Measurements from ENCODE around the gene EPS8L3.

DNA sequence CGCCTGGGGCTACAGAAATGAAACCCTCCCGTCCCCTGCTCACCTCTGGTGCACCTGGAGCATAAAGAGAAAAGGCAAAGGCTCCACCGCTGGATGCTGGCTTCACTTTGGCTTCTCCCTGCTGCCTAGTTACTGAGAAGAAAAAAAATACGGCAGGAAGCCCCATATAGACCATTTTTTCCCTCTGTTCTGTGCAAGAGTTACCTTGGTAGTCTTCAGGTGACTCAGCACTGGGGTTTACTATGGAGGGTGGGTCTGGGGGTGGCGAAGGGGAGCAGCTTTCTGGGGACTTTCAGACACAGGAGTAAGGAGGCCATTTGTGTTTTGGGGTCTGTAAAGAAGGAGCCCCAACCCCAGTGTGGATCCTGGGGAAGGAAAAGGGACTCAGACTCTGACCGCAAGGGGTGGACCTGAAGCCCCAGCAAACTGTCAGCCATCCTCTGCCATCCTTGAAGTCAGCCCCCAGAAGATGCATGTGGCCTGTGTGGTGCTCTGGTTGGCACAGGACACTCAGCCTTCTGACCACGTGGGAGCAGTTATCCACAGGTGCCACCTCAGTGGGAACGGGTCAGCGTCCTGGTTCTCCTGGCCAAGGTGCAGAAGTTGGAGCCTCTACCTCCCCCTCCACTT lies 25.9 kb upstream of the EPS8L3 start:
- TF ChIP-seq POLR2A (IDR thresholded peaks at IDR 0.05) (no peak), POLR2AphosphoS5 (IDR thresholded peaks at IDR 0.05) (no peak), EP300 (IDR thresholded peaks at IDR 0.05) (no peak)
- TF ChIP-seq, protein P1, sequence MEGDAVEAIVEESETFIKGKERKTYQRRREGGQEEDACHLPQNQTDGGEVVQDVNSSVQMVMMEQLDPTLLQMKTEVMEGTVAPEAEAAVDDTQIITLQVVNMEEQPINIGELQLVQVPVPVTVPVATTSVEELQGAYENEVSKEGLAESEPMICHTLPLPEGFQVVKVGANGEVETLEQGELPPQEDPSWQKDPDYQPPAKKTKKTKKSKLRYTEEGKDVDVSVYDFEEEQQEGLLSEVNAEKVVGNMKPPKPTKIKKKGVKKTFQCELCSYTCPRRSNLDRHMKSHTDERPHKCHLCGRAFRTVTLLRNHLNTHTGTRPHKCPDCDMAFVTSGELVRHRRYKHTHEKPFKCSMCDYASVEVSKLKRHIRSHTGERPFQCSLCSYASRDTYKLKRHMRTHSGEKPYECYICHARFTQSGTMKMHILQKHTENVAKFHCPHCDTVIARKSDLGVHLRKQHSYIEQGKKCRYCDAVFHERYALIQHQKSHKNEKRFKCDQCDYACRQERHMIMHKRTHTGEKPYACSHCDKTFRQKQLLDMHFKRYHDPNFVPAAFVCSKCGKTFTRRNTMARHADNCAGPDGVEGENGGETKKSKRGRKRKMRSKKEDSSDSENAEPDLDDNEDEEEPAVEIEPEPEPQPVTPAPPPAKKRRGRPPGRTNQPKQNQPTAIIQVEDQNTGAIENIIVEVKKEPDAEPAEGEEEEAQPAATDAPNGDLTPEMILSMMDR (IDR thresholded peaks at IDR 0.05): no peak

All from suprapubic skin (tissue), 4 donors.